Smooth muscle cell (in vitro differentiated cells): ENCODE results near the gene WDR7. TPM values are rescaled to one million over a fixed set of nuclear protein-coding genes. Genes with fewer than 3 reads are reported as not detected.

Experiments
- DNase-seq: peaks from one replicate; lab custom pipeline; 2025; ENCODE audit not compliant: unreplicated experiment; lab: John Stamatoyannopoulos, UW
- H2AFZ ChIP-seq: fragments of 200-600 bp; sonication (generic); 2 replicates; pipeline ENCODE4 v1.6.0; 2016; ENCODE audit warnings: antibody characterized with exemption, low read depth, mild to moderate bottlenecking
- H3F3A ChIP-seq: fragments of 200-600 bp; sonication (generic); 2 replicates; pipeline ENCODE4 v1.6.0; 2017; ENCODE audit warnings: antibody characterized with exemption, low read depth
- H3K27ac ChIP-seq: fragments of 200-600 bp; sonication (generic); 2 replicates; pipeline ENCODE4 v1.5.1; 2016; ENCODE audit warnings: low read depth, mild to moderate bottlenecking
- H3K27me3 ChIP-seq: fragments of 200-600 bp; sonication (generic); 2 replicates; pipeline ENCODE4 v1.6.1; 2016; ENCODE audit warnings: low read depth, mild to moderate bottlenecking
- H3K36me3 ChIP-seq: fragments of 200-600 bp; sonication (generic); 2 replicates; pipeline ENCODE4 v1.5.1; 2016; ENCODE audit warnings: low read depth
- H3K4me1 ChIP-seq: fragments of 200-600 bp; sonication (generic); 2 replicates; pipeline ENCODE4 v1.5.1; 2016; ENCODE audit warnings: low read depth
- H3K4me2 ChIP-seq: fragments of 200-600 bp; sonication (generic); 2 replicates; pipeline ENCODE4 v1.6.0; 2016; ENCODE audit warnings: mild to moderate bottlenecking
- H3K4me3 ChIP-seq: fragments of 200-600 bp; sonication (generic); 2 replicates; pipeline ENCODE4 v1.5.1; 2016; ENCODE audit warnings: mild to moderate bottlenecking
- H3K79me2 ChIP-seq: fragments of 200-600 bp; sonication (generic); 2 replicates; pipeline ENCODE4 v1.6.0; 2016; ENCODE audit warnings: low read depth, mild to moderate bottlenecking
- H3K9ac ChIP-seq: fragments of 200-600 bp; sonication (generic); 2 replicates; pipeline ENCODE4 v1.6.0; 2016; ENCODE audit warnings: low read depth
- H3K9me3 ChIP-seq: fragments of 200-600 bp; sonication (generic); replicated peaks from 2 replicates; pipeline ENCODE4 v1.5.1; 2016; ENCODE audit warnings: low read depth
- H4K20me1 ChIP-seq: fragments of 200-600 bp; sonication (generic); 2 replicates; pipeline ENCODE4 v1.6.0; 2016; ENCODE audit warnings: low read depth
- WGBS: methylation state at CpG from one replicate; pipeline ENCODE4 v1.1.7; 2016; ENCODE audit warnings: low lambda C conversion rate; 5-methylcytosine and 5-hydroxymethylcytosine counted together
- polyA plus RNA-seq: library from polyadenylated mRNA; unstranded; fragments of >200 nt; fragmentation: Nextera tagmentation; extraction: Ambion mirVana; gene quantifications from 2 replicates; pipeline ENCODE4 v1.2.1, GENCODE V29; 2016
- total RNA-seq: library from RNA; depleted of rRNA; stranded (reverse); fragments of >200 nt; gene quantifications from 2 replicates; pipeline ENCODE4 v1.2.3, GENCODE V29; 2014
- TF ChIP-seq, protein P1 (sequence below): fragments of 200-600 bp; sonication (generic); IDR thresholded peaks from 2 replicates; pipeline ENCODE4 v1.5.1; 2017; ENCODE audit warnings: borderline replicate concordance, mild to moderate bottlenecking, antibody characterized with exemption; ENCODE audit not compliant: insufficient read depth, poor library complexity, severe bottlenecking

The WDR7 gene
- total and polyA plus RNA-seq, 2 experiments from 2014 or later, result 5.3 to 9.2 TPM

DNA sequence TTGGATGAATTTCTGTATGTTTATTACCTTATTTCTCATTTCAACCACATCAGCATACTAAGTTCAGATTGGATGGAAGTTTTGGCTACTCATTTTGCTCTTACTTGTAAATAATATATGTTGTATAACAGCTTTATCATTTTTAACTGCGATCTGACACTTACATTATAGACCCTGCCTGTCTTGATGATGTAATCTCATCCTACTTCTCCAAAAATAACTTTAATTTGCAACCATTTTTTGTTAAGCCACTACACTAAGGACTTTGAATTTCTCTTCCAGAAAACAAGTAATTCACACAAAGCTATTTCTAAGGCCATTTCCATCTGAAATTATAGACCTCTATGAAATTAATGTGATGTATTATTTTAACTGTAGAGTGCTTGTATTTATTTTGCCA is 240.7 kb downstream of the WDR7 start:
- Histone ChIP-seq H3K27ac (peak overlapping the region; percentile 82), H3K79me2 (no peaks in the 10 kb centered on the region), H3F3A (no peaks in the 10 kb centered on the region), H3K9me3 (no peaks in the 10 kb centered on the region), H3K4me2 (no peak overlapping the region), H2AFZ (no peak overlapping the region), H3K36me3 (no peaks in the 10 kb centered on the region), H4K20me1 (no peaks in the 10 kb centered on the region), H3K4me1 (peaks cover 7% of the 10 kb centered on the region), H3K9ac (no peak overlapping the region), H3K27me3 (no peaks in the 10 kb centered on the region), H3K4me3 (no peak overlapping the region)
- TF ChIP-seq, protein P1, sequence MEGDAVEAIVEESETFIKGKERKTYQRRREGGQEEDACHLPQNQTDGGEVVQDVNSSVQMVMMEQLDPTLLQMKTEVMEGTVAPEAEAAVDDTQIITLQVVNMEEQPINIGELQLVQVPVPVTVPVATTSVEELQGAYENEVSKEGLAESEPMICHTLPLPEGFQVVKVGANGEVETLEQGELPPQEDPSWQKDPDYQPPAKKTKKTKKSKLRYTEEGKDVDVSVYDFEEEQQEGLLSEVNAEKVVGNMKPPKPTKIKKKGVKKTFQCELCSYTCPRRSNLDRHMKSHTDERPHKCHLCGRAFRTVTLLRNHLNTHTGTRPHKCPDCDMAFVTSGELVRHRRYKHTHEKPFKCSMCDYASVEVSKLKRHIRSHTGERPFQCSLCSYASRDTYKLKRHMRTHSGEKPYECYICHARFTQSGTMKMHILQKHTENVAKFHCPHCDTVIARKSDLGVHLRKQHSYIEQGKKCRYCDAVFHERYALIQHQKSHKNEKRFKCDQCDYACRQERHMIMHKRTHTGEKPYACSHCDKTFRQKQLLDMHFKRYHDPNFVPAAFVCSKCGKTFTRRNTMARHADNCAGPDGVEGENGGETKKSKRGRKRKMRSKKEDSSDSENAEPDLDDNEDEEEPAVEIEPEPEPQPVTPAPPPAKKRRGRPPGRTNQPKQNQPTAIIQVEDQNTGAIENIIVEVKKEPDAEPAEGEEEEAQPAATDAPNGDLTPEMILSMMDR, result no peak
- no peak for DNase-seq
- WGBS, result 100% methylated on average over 1 of the region's 1 CpG

DNA sequence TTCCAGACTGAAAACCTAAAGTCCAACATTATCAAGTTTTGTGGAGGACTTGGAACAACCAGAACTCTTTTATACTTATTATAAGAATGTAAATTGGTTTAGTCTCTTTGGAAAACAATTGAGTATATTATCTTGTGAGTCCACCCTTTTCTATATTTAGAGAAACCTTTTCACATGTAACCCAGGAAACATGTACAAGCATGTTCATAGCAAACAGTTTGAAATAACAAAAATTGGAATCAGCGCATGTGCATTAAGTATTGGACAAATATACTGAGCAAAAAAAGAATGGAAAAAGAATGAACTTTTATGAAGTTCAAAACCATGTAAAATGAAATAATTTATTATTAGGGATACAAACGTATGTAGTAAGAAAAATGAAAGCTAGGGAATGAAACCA is 246.0 kb downstream of the WDR7 start:
- H3K4me2 ChIP-seq, result no peak overlapping the region
- TF ChIP-seq, protein P1, result no peak
- no peaks in the 10 kb centered on the region for H3K27me3 ChIP-seq
- H3F3A ChIP-seq, result no peaks in the 10 kb centered on the region
- no peaks in the 10 kb centered on the region for H3K79me2 ChIP-seq
- H3K4me3 ChIP-seq, result no peak overlapping the region
- H4K20me1 ChIP-seq, result no peaks in the 10 kb centered on the region
- no peaks in the 10 kb centered on the region for H3K4me1 ChIP-seq
- WGBS, result 76% methylated on average over 2 of the region's 2 CpGs
- no peaks in the 10 kb centered on the region for H3K36me3 ChIP-seq
- no peak overlapping the region for H3K9ac ChIP-seq
- no peak for DNase-seq
- H2AFZ ChIP-seq, result no peak overlapping the region
- H3K27ac ChIP-seq, result no peak overlapping the region
- no peaks in the 10 kb centered on the region for H3K9me3 ChIP-seq

DNA sequence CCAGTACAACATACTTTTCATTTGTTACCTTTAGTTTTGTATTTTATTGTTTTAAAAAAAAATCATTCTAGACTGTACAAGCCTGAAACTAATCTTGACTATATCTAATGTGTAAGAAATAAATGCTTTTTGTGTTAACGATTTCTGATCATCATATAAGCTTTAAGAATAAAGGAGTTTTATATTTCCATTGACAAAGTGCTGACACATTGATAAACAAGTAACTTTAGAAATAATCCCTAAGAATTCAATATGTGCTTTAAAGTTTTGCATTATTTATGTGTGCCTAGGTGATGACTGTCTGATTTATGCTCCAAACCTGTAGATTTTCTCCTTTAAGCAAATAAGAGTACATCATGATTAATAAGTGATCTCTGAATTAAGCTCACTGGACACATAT is 248.5 kb downstream of the WDR7 start:
- no peaks in the 10 kb centered on the region for H4K20me1 ChIP-seq
- no peak overlapping the region for H3K27ac ChIP-seq
- TF ChIP-seq, protein P1, result no peak
- no peaks in the 10 kb centered on the region for H3K36me3 ChIP-seq
- WGBS, result 83% methylated on average over 1 of the region's 1 CpG
- no peaks in the 10 kb centered on the region for H3K9me3 ChIP-seq
- no peaks in the 10 kb centered on the region for H3K27me3 ChIP-seq
- no peak overlapping the region for H3K9ac ChIP-seq
- H3K4me3 ChIP-seq, result no peak overlapping the region
- no peaks in the 10 kb centered on the region for H3K4me1 ChIP-seq
- DNase-seq, result no peak
- no peaks in the 10 kb centered on the region for H3K79me2 ChIP-seq
- no peak overlapping the region for H2AFZ ChIP-seq
- H3F3A ChIP-seq, result no peaks in the 10 kb centered on the region
- H3K4me2 ChIP-seq, result no peak overlapping the region
